ENCODE measurements around the gene ABCC1. TPM values are rescaled to one million over a fixed set of nuclear protein-coding genes. Genes with fewer than 3 reads are reported as not detected.

The ABCC1 gene
- total RNA-seq, 4 donors from 2014 or later, result 24.3 to 32.2 (median 25.7) TPM

GRCh38 chr16:16095646-16096045 is 146.2 kb downstream of the ABCC1 start:
- Histone ChIP-seq H3K4me1 (peaks cover 0 to 39% (median 11%) of the 10 kb centered on the region in 4 donors), H3K4me3 (no peak overlapping the region), H3K36me3 (peaks cover 0 to 29% (median 4%) of the 10 kb centered on the region in 3 donors), H3K27me3 (no peaks in the 10 kb centered on the region), H3K9me3 (no peaks in the 10 kb centered on the region), H3K27ac (peak overlapping the region; percentile 60 to 88 (median 70))
- no peak for DNase-seq (ENCODE audit: low spot score in 2 of 2)
- 68 to 70% methylated on average over 8 of the region's 8 CpGs for WGBS, 2 donors
- no peak for TF ChIP-seq CTCF (IDR thresholded peaks at IDR 0.05)
- TF ChIP-seq POLR2A (IDR thresholded peaks at IDR 0.05), result no peak
- no peak for TF ChIP-seq EP300 (IDR thresholded peaks at IDR 0.05)

GRCh38 chr16:16096121-16096857 is 146.9 kb downstream of the ABCC1 start:
- peak in 1 of 2 donors; percentile 32 for DNase-seq (ENCODE audit: low spot score in 2 of 2)
- H3K9me3 ChIP-seq, result no peaks in the 10 kb centered on the region
- peaks cover 0 to 24% (median 0%) of the 10 kb centered on the region in 3 donors for H3K36me3 ChIP-seq
- peaks cover 0 to 39% (median 11%) of the 10 kb centered on the region in 4 donors for H3K4me1 ChIP-seq
- peak overlapping the region; percentile 60 to 88 (median 70) for H3K27ac ChIP-seq
- no peak overlapping the region for H3K4me3 ChIP-seq
- H3K27me3 ChIP-seq, result no peaks in the 10 kb centered on the region
- 24% methylated on average over 14 of the region's 14 CpGs for WGBS, 2 donors
- TF ChIP-seq EP300 (IDR thresholded peaks at IDR 0.05) (peak in 1 of 2 donors; percentile 17), CTCF (IDR thresholded peaks at IDR 0.05) (peak in 2 of 5 experiments; percentile 32 to 37), POLR2A (IDR thresholded peaks at IDR 0.05) (no peak)

GRCh38 chr16:16096858-16097213 is 147.4 kb downstream of the ABCC1 start:
- peaks cover 0 to 39% (median 11%) of the 10 kb centered on the region in 4 donors for H3K4me1 ChIP-seq
- whole genome bisulfite sequencing, 2 donors, result 40 to 57% methylated on average over 3 of the region's 3 CpGs

GRCh38 chr16:16099320-16099719 is 149.9 kb downstream of the ABCC1 start:
- WGBS, 2 donors, result 90 to 98% methylated on average over 4 of the region's 4 CpGs
- H3K4me3 ChIP-seq, result no peak overlapping the region
- no peak for DNase-seq (ENCODE audit: low spot score in 2 of 2)
- H3K27me3 ChIP-seq, result no peaks in the 10 kb centered on the region
- peaks cover 0 to 23% (median 8%) of the 10 kb centered on the region in 4 donors for H3K4me1 ChIP-seq
- H3K9me3 ChIP-seq, result no peaks in the 10 kb centered on the region
- no peak overlapping the region for H3K27ac ChIP-seq
- TF ChIP-seq CTCF (IDR thresholded peaks at IDR 0.05) (no peak), POLR2A (IDR thresholded peaks at IDR 0.05) (no peak), EP300 (IDR thresholded peaks at IDR 0.05) (no peak)
- peaks cover 2 to 37% (median 15%) of the 10 kb centered on the region in 3 donors for H3K36me3 ChIP-seq

More at GRCh38 chr16:16096858-16097213, 147.4 kb downstream of the ABCC1 start:
- peak overlapping the region; percentile 60 to 88 (median 70) for H3K27ac ChIP-seq
- TF ChIP-seq EP300 (IDR thresholded peaks at IDR 0.05) (no peak), CTCF (IDR thresholded peaks at IDR 0.05) (no peak), POLR2A (IDR thresholded peaks at IDR 0.05) (no peak)
- H3K9me3 ChIP-seq, result no peaks in the 10 kb centered on the region
- peaks cover 0 to 18% (median 0%) of the 10 kb centered on the region in 3 donors for H3K36me3 ChIP-seq
- no peak for DNase-seq (ENCODE audit: low spot score in 2 of 2)
- no peaks in the 10 kb centered on the region for H3K27me3 ChIP-seq
- no peak overlapping the region for H3K4me3 ChIP-seq

GRCh38 chr16:16100631-16101030 is 151.2 kb downstream of the ABCC1 start:
- DNase-seq (ENCODE audit: low spot score in 2 of 2), result no peak
- peaks cover 2 to 46% (median 15%) of the 10 kb centered on the region in 3 donors for H3K36me3 ChIP-seq
- no peak overlapping the region for H3K27ac ChIP-seq
- peaks cover 0 to 17% (median 8%) of the 10 kb centered on the region in 4 donors for H3K4me1 ChIP-seq
- no peak overlapping the region for H3K4me3 ChIP-seq
- no peaks in the 10 kb centered on the region for H3K27me3 ChIP-seq
- no peaks in the 10 kb centered on the region for H3K9me3 ChIP-seq
- 78 to 80% methylated on average over 8 of the region's 8 CpGs for WGBS, 2 donors
- TF ChIP-seq EP300 (IDR thresholded peaks at IDR 0.05) (no peak), POLR2A (IDR thresholded peaks at IDR 0.05) (no peak), CTCF (IDR thresholded peaks at IDR 0.05) (no peak)
